Stimulated activated CD8-positive, alpha-beta memory T cell treated with anti-CD3 and anti-CD28 coated beads, Interleukin-15, amount 100 ng/mL, for 1 hour (primary cell): ENCODE results near the gene LRBA.
"Not testable (repeated sequence)": the region's sequence is repeated elsewhere in the genome, so short reads cannot be mapped to it uniquely, and the experiment has no call there.

Source experiments
- DNase-seq: peaks from one replicate; pipeline ENCODE4 v3.0.0-alpha.2; 2020; ENCODE audit warnings: low read depth

The LRBA gene

GRCh38 chr4:150662686-150663085 lies 352.4 kb downstream of the LRBA start:
- DNase-seq = no peak

GRCh38 chr4:150661551-150661950 lies 353.5 kb downstream of the LRBA start:
- DNase-seq = not testable (repeated sequence)

GRCh38 chr4:150658258-150658657 lies 356.8 kb downstream of the LRBA start:
- DNase-seq = not testable (repeated sequence)

- no peak for DNase-seq
Measured at GRCh38 chr4:150656891-150657290, 358.2 kb downstream of the LRBA start.

- DNase-seq = no peak
Measured at GRCh38 chr4:150650751-150651150, 364.3 kb downstream of the LRBA start.

GRCh38 chr4:150648123-150648522 lies 367.0 kb downstream of the LRBA start:
- DNase-seq = no peak

GRCh38 chr4:150647008-150647407 lies 368.1 kb downstream of the LRBA start:
- DNase-seq = no peak

- no peak for DNase-seq
Measured at GRCh38 chr4:150641612-150642011, 373.5 kb downstream of the LRBA start.

- no peak for DNase-seq
Measured at GRCh38 chr4:150632639-150633038, 382.4 kb downstream of the LRBA start.

GRCh38 chr4:150628073-150628472 lies 387.0 kb downstream of the LRBA start:
- DNase-seq = no peak

- DNase-seq = no peak
Measured at GRCh38 chr4:150625033-150625432, 390.1 kb downstream of the LRBA start.

- DNase-seq = no peak
Measured at GRCh38 chr4:150624055-150624454, 391.0 kb downstream of the LRBA start.

- no peak for DNase-seq
Measured at GRCh38 chr4:150619042-150619441, 396.0 kb downstream of the LRBA start.

- no peak for DNase-seq
Measured at GRCh38 chr4:150609131-150609530, 406.0 kb downstream of the LRBA start.

- DNase-seq = no peak
Measured at GRCh38 chr4:150600812-150601445, 414.2 kb downstream of the LRBA start.

GRCh38 chr4:150599547-150599946 lies 415.5 kb downstream of the LRBA start:
- no peak for DNase-seq

- DNase-seq = no peak
Measured at GRCh38 chr4:150598909-150599308, 416.2 kb downstream of the LRBA start.

GRCh38 chr4:150593996-150594395 lies 421.1 kb downstream of the LRBA start:
- no peak for DNase-seq

- no peak for DNase-seq
Measured at GRCh38 chr4:150591904-150592303, 423.2 kb downstream of the LRBA start.

GRCh38 chr4:150591406-150591805 lies 423.7 kb downstream of the LRBA start:
- no peak for DNase-seq

GRCh38 chr4:150590631-150591030 lies 424.5 kb downstream of the LRBA start:
- DNase-seq = no peak

- no peak for DNase-seq
Measured at GRCh38 chr4:150589157-150589556, 425.9 kb downstream of the LRBA start.

- DNase-seq = no peak
Measured at GRCh38 chr4:150588316-150588715, 426.8 kb downstream of the LRBA start.

- DNase-seq = no peak
Measured at GRCh38 chr4:150586162-150586810, 428.8 kb downstream of the LRBA start.
